Endothelial cell of umbilical vein (primary cell): ENCODE results near the gene SOWAHB.

ENCODE experiments used
- CTCF ChIP-seq, 2 donors: IDR thresholded peaks; 1 replicate in 1 of 2; 2 replicates in 1 of 2; pipeline ENCODE4 v1.5.1; 2011; ENCODE audit warnings: low read length in 2 of 2, mild to moderate bottlenecking in 2 of 2, moderate library complexity in 2 of 2, control low read depth in 1 of 2, inconsistent platforms in 1 of 2, low read depth in 1 of 2; ENCODE audit not compliant: insufficient read depth in 1 of 2; ENCODE audit errors: extremely low read depth in 1 of 2
- EZH2 ChIP-seq: IDR thresholded peaks from 2 replicates; pipeline ENCODE4 v1.6.1; 2012; ENCODE audit warnings: borderline replicate concordance, low read depth, mild to moderate bottlenecking, moderate library complexity, low read length, inconsistent platforms; ENCODE audit not compliant: severe bottlenecking
- JUN ChIP-seq: IDR thresholded peaks from 2 replicates; pipeline ENCODE4 v1.6.1; 2011; ENCODE audit warnings: borderline replicate concordance, low read depth; ENCODE audit not compliant: insufficient read length, insufficient read depth
- POLR2A ChIP-seq: IDR thresholded peaks from 2 replicates; pipeline ENCODE4 v1.6.1; 2012; ENCODE audit warnings: low read depth, mild to moderate bottlenecking, control low read depth, low read length

GRCh38 chr4:76886848-76887441, 11.0 kb downstream of the SOWAHB start:
- TF ChIP-seq POLR2A (no peak), EZH2 (no peak), JUN (no peak), CTCF (IDR thresholded peaks at IDR 0.05; ENCODE audit: extremely low read depth in 1 of 2, insufficient read depth in 1 of 2, low read depth in 1 of 2, low read length in 2 of 2) (no peak)
